ENCODE measurements around the gene SLPI. TPM values are rescaled to one million over a fixed set of nuclear protein-coding genes. Genes with fewer than 3 reads are reported as not detected.

SLPI gene
- total RNA-seq, 2 experiments from 2014 or later, result not detected

DNA sequence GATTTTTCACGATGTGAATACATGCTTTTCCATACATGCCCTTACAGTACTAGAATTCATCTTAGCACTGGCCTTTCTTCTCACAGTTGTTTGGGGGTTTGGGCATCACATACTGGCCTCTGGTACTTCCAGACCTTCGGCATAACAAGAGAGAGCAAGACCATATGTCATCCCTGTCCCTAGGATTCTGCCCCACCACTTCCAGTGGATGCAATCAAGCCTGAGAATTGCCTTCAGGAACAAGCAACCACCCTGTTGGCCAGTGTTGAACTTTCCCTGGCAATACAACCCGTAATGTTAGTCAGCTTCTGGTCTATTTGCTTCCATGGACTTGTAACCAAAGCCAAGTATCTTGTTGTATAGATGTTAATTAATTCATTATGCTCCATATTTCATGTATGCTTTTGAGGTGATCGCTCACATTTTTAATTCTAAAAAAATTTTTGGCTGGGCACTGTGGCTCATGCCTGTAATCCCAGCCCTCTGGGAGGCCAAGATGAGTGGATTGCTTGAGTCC, 15.4 kb upstream of the SLPI start:
- intact Hi-C loops (cut with DNase I, micrococcal nuclease), result no loop called here
- DNase-seq (no peak), ATAC-seq (no peak)
- H3K4me3 Mint-ChIP-seq, result no peak overlapping the region
- POLR2A ChIA-PET, result no interaction called here
- no peaks in the 10 kb centered on the region for H3K4me1 Mint-ChIP-seq
- H3K27me3 Mint-ChIP-seq, result peaks cover 23% of the 10 kb centered on the region
- no peak overlapping the region for H3K27ac Mint-ChIP-seq
- H3K36me3 Mint-ChIP-seq (ENCODE audit: low read depth), result no peaks in the 10 kb centered on the region
- no peaks in the 10 kb centered on the region for H3K9me3 Mint-ChIP-seq (ENCODE audit: low read depth)
- CTCF ChIA-PET, result interaction anchor here (1.2 kb wide), 1 partner anchor 78 kb away, joined by 4 read pairs; the partner anchor contains the start of gene SDC4

GRCh38 chr20:45269056-45269455, 14.7 kb upstream of the SLPI start:
- ChIA-PET CTCF (interaction anchor here (1.2 kb wide), 1 partner anchor 79 kb away, joined by 4 read pairs; the partner anchor contains the start of gene SDC4), POLR2A (no interaction called here)
- no peaks in the 10 kb centered on the region for H3K4me1 Mint-ChIP-seq
- no peak overlapping the region for H3K4me3 Mint-ChIP-seq
- intact Hi-C loops (cut with DNase I, micrococcal nuclease), result no loop called here
- H3K27ac Mint-ChIP-seq, result no peak overlapping the region
- peaks cover 26% of the 10 kb centered on the region for H3K27me3 Mint-ChIP-seq
- DNase-seq (no peak), ATAC-seq (no peak)
- H3K36me3 Mint-ChIP-seq (ENCODE audit: low read depth), result no peaks in the 10 kb centered on the region
- H3K9me3 Mint-ChIP-seq (ENCODE audit: low read depth), result no peaks in the 10 kb centered on the region

DNA sequence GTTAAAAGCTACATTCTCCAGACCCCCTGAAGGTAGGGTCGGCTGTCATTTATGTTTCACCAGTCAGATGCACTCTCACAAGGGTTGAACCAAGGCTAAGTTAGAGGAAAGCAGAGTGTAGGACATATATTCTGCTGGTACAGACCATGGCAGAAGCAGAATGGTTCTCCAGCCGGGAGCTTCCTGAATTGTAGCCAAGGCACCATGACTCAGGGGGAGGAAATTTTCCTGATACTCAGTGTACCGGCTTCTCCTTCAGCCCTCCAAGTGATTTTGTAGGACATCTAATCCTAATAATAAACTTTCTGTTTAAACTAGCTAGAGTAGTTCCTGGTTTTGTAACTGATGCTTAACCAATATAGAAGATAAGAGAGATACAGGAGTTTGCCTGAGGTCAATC, 14.2 kb upstream of the SLPI start:
- intact Hi-C loops (cut with DNase I, micrococcal nuclease), result no loop called here
- peaks cover 26% of the 10 kb centered on the region for H3K27me3 Mint-ChIP-seq
- CTCF ChIA-PET, result interaction anchor here (1.2 kb wide), 1 partner anchor 80 kb away, joined by 4 read pairs; the partner anchor contains the start of gene SDC4
- no peaks in the 10 kb centered on the region for H3K9me3 Mint-ChIP-seq (ENCODE audit: low read depth)
- no peaks in the 10 kb centered on the region for H3K4me1 Mint-ChIP-seq
- no peaks in the 10 kb centered on the region for H3K36me3 Mint-ChIP-seq (ENCODE audit: low read depth)
- DNase-seq (no peak), ATAC-seq (no peak)
- H3K4me3 Mint-ChIP-seq, result no peak overlapping the region
- no peak overlapping the region for H3K27ac Mint-ChIP-seq
- POLR2A ChIA-PET, result no interaction called here

DNA sequence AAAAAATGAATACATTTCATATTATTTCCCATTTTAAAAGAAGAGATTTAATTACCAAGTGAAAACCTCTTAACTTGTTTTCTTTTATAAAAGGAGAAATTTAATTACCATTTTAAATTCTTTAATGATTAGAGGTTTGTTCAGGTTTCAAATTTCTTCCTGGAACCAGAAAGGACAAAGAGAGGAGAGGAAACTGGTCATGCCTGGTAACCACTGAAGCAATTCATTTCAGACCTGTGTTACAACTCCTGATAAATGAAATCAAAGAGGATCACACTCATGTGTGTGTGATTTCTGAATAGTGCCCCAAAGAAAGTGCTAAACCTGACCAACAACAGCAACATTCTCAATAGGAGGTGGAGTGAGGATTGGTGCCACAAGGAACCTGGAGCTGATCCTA, 12.6 kb upstream of the SLPI start:
- Mint-ChIP-seq H3K36me3 (ENCODE audit: low read depth) (no peaks in the 10 kb centered on the region), H3K4me3 (no peak overlapping the region), H3K27me3 (peaks cover 23% of the 10 kb centered on the region), H3K9me3 (ENCODE audit: low read depth) (no peaks in the 10 kb centered on the region), H3K4me1 (no peaks in the 10 kb centered on the region), H3K27ac (no peak overlapping the region)
- DNase-seq (no peak), ATAC-seq (no peak)
- ChIA-PET POLR2A (no interaction called here), CTCF (no interaction called here)
- intact Hi-C loops (cut with DNase I, micrococcal nuclease), result no loop called here

DNA sequence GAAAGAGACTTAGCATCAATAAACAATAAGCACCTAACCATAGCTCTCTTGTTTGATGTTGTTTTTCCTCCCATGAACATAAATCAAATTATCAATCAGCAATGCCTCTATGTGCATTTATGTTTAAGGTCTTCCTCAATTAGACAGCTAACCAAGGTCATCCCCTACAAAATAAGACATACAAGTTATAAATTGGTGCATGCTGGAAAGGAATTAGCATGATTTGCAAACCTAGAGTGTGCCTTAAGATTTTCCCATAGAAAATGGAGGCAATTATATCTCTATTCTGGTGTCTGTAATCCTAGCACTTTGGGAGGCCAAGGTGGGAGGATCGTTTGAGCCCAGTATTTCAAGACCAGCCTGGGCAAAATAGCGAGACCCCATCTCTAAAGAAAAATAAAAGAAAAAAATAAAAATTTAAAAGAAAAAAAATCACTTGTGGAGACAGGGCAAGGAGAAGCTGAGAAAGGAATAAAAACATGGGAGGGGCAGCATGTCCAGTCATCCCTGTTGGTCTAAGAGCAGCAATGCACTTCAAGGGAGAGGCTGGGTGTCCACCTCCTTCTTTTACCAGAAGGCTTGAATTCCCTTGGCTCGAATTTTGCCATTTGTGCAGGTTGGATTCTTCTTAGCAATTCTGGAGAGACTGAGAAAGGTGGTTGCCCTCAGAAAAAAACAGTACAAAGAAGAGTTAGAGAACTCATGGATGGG, 9.3 kb upstream of the SLPI start:
- no peaks in the 10 kb centered on the region for H3K36me3 Mint-ChIP-seq (ENCODE audit: low read depth)
- peaks cover 20% of the 10 kb centered on the region for H3K27me3 Mint-ChIP-seq
- ChIA-PET POLR2A (no interaction called here), CTCF (interaction anchor here (1.1 kb wide), 1 partner anchor 27 kb away, joined by 3 read pairs; no protein-coding TSS in a partner anchor)
- no peak overlapping the region for H3K27ac Mint-ChIP-seq
- no peaks in the 10 kb centered on the region for H3K4me1 Mint-ChIP-seq
- intact Hi-C loops (cut with DNase I, micrococcal nuclease), result no loop called here
- no peak overlapping the region for H3K4me3 Mint-ChIP-seq
- DNase-seq (no peak), ATAC-seq (no peak)
- no peaks in the 10 kb centered on the region for H3K9me3 Mint-ChIP-seq (ENCODE audit: low read depth)

DNA sequence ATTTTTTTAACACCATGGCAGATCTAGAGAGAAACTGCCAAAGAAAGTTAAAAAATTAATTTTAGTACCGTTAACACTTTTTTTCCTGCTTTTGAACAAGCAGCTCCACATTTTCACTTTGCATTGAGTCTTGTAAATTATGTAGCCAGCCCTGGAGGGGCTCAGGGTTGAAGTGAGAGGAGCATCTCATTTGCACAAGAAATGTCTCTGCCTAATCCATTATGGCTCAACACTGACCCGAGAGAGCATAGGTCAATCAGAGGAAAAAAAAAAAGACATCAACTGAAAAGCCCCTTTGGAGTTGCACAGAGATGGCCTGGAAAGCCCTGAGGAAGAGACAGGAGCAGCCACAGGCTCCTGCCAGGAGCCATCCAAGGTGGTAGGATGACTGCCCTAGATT, 4.3 kb upstream of the SLPI start:
- H3K4me3 Mint-ChIP-seq, result no peak overlapping the region
- POLR2A ChIA-PET, result no interaction called here
- peaks cover 23% of the 10 kb centered on the region for H3K27me3 Mint-ChIP-seq
- no peak for ATAC-seq
- CTCF ChIA-PET, result interaction anchor here (1.4 kb wide), 1 partner anchor 12 kb away, joined by 3 read pairs; no protein-coding TSS in a partner anchor
- no peaks in the 10 kb centered on the region for H3K36me3 Mint-ChIP-seq (ENCODE audit: low read depth)
- no peak for DNase-seq
- intact Hi-C loops (cut with DNase I, micrococcal nuclease), result no loop called here
- no peak overlapping the region for H3K27ac Mint-ChIP-seq
- no peaks in the 10 kb centered on the region for H3K9me3 Mint-ChIP-seq (ENCODE audit: low read depth)
- H3K4me1 Mint-ChIP-seq, result no peaks in the 10 kb centered on the region

- no peaks in the 10 kb centered on the region for H3K4me1 Mint-ChIP-seq
- peaks cover 24% of the 10 kb centered on the region for H3K27me3 Mint-ChIP-seq
- no peaks in the 10 kb centered on the region for H3K9me3 Mint-ChIP-seq (ENCODE audit: low read depth)
- ChIA-PET POLR2A (no interaction called here), CTCF (interaction anchor here (0.6 to 1.4 kb wide), 2 partner anchors 12 to 88 kb away, joined by 3 read pairs; no protein-coding TSS in a partner anchor)
- DNase-seq (no peak), ATAC-seq (no peak)
- intact Hi-C loops (cut with DNase I, micrococcal nuclease), result no loop called here
- no peak overlapping the region for H3K4me3 Mint-ChIP-seq
- H3K36me3 Mint-ChIP-seq (ENCODE audit: low read depth), result no peaks in the 10 kb centered on the region
- no peak overlapping the region for H3K27ac Mint-ChIP-seq
Observed at GRCh38 chr20:45258259-45258658, 3.9 kb upstream of the SLPI start.

GRCh38 chr20:45257711-45258110, 3.3 kb upstream of the SLPI start:
- intact Hi-C loops (cut with DNase I, micrococcal nuclease), result no loop called here
- no peak overlapping the region for H3K27ac Mint-ChIP-seq
- no peak overlapping the region for H3K4me3 Mint-ChIP-seq
- no peaks in the 10 kb centered on the region for H3K4me1 Mint-ChIP-seq
- POLR2A ChIA-PET, result no interaction called here
- DNase-seq (no peak), ATAC-seq (no peak)
- no peaks in the 10 kb centered on the region for H3K9me3 Mint-ChIP-seq (ENCODE audit: low read depth)
- CTCF ChIA-PET, result interaction anchor here (0.6 kb wide), 1 partner anchor 87 kb away, joined by 3 read pairs; no protein-coding TSS in a partner anchor
- no peaks in the 10 kb centered on the region for H3K36me3 Mint-ChIP-seq (ENCODE audit: low read depth)
- peaks cover 21% of the 10 kb centered on the region for H3K27me3 Mint-ChIP-seq

DNA sequence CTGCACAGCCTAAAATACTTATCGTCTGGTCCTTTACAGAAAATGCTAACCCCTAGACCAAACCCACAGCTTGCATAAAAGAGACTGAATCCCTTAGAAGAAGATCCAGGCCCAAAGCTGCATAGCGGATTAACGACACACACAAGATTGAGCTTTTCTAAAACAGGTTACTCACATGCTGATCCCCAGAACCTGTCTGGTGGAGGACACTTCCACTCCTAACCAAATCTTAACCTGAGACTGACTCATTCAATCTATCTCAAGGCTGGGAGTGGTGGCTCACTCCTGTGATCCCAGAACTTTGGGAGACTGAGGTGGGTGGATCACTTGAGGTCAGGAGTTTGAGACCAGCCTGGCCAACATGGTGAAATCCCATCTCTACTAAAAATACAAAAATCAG, 2.8 kb upstream of the SLPI start:
- H3K36me3 Mint-ChIP-seq (ENCODE audit: low read depth), result no peaks in the 10 kb centered on the region
- H3K4me1 Mint-ChIP-seq, result no peaks in the 10 kb centered on the region
- DNase-seq (no peak), ATAC-seq (no peak)
- peaks cover 25% of the 10 kb centered on the region for H3K27me3 Mint-ChIP-seq
- ChIA-PET POLR2A (no interaction called here), CTCF (no interaction called here)
- intact Hi-C loops (cut with DNase I, micrococcal nuclease), result no loop called here
- H3K9me3 Mint-ChIP-seq (ENCODE audit: low read depth), result no peaks in the 10 kb centered on the region
- H3K27ac Mint-ChIP-seq, result no peak overlapping the region
- no peak overlapping the region for H3K4me3 Mint-ChIP-seq

GRCh38 chr20:45253261-45253660, 1.1 kb downstream of the SLPI start:
- Mint-ChIP-seq H3K36me3 (ENCODE audit: low read depth) (no peaks in the 10 kb centered on the region), H3K9me3 (ENCODE audit: low read depth) (no peaks in the 10 kb centered on the region), H3K4me3 (no peak overlapping the region), H3K27me3 (peaks cover 33% of the 10 kb centered on the region), H3K27ac (no peak overlapping the region), H3K4me1 (no peaks in the 10 kb centered on the region)
- ATAC-seq (no peak), DNase-seq (no peak)
- intact Hi-C loops (cut with DNase I, micrococcal nuclease), result no loop called here
- POLR2A ChIA-PET, result no interaction called here
- CTCF ChIA-PET, result interaction anchor here (0.6 to 1.1 kb wide), 2 partner anchors 40 to 257 kb away, joined by 3 read pairs; no protein-coding TSS in a partner anchor

DNA sequence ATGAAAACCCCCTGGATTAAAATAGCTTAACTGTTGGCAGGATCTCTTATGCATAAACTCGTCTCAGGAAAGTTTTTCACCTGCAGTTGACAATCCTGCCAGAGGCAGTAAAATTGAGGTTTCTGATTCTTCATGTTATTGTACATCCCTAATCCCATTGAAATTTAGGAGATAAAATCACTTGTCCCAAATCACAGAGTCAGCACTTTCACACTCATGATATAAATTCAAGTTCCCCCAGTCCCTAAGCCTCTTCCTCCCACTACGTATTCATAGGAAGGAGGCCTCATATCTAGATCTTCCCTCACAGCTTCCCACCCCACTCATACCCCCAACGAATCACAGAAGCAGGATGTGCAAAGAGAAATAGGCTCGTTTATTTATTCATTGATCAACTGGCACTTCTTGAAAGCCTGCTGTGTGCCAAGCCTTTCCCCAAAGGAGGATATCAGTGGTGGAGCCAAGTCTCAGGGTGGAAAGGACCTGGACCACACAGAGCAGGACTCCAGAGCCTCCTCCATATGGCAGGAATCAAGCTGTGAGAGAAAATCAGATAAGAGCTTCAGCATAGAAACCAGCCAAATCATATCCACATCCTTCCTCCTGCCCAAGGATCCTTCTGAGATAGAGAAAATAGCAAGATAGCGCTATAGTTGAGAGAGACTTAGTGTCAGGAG, 2.3 kb downstream of the SLPI start:
- intact Hi-C loops (cut with DNase I, micrococcal nuclease), result no loop called here
- Mint-ChIP-seq H3K9me3 (ENCODE audit: low read depth) (no peaks in the 10 kb centered on the region), H3K27ac (no peak overlapping the region), H3K36me3 (ENCODE audit: low read depth) (no peaks in the 10 kb centered on the region), H3K27me3 (peaks cover 40% of the 10 kb centered on the region), H3K4me3 (no peak overlapping the region), H3K4me1 (no peaks in the 10 kb centered on the region)
- CTCF ChIA-PET, result interaction anchor here (0.5 to 0.7 kb wide), 2 partner anchors 22 to 39 kb away, joined by 3 to 4 read pairs; no protein-coding TSS in a partner anchor
- POLR2A ChIA-PET, result no interaction called here
- no peak for ATAC-seq
- DNase-seq, result no peak

GRCh38 chr20:45248609-45249008, 5.8 kb downstream of the SLPI start:
- no peak overlapping the region for H3K27ac Mint-ChIP-seq
- H3K36me3 Mint-ChIP-seq (ENCODE audit: low read depth), result no peaks in the 10 kb centered on the region
- CTCF ChIA-PET, result no interaction called here
- intact Hi-C loops (cut with DNase I, micrococcal nuclease), result no loop called here
- H3K4me3 Mint-ChIP-seq, result no peak overlapping the region
- no peak for DNase-seq
- no peaks in the 10 kb centered on the region for H3K4me1 Mint-ChIP-seq
- H3K9me3 Mint-ChIP-seq (ENCODE audit: low read depth), result no peaks in the 10 kb centered on the region
- POLR2A ChIA-PET, result no interaction called here
- H3K27me3 Mint-ChIP-seq, result peaks cover 46% of the 10 kb centered on the region
- ATAC-seq, result no peak
